Activated naive CD8-positive, alpha-beta T cell (primary cell): ENCODE measurements around the gene CATSPERD.

Experiments
- H3K27ac Mint-ChIP-seq: one replicate; pipeline ENCODE4 v1.8.0; 2021; ENCODE audit warnings: mixed read lengths
- H3K27me3 Mint-ChIP-seq: one replicate; pipeline ENCODE4 v1.8.0; 2021; ENCODE audit warnings: mixed read lengths
- H3K36me3 Mint-ChIP-seq: one replicate; pipeline ENCODE4 v1.8.0; 2021; ENCODE audit warnings: mixed read lengths
- H3K4me1 Mint-ChIP-seq: one replicate; pipeline ENCODE4 v1.8.0; 2021; ENCODE audit warnings: low read depth, mixed read lengths
- H3K4me3 Mint-ChIP-seq: one replicate; pipeline ENCODE4 v1.8.0; 2021; ENCODE audit warnings: mild to moderate bottlenecking, mixed read lengths
- H3K9me3 Mint-ChIP-seq: one replicate; pipeline ENCODE4 v1.8.0; 2021; ENCODE audit warnings: low read depth, mixed read lengths

CATSPERD gene

DNA sequence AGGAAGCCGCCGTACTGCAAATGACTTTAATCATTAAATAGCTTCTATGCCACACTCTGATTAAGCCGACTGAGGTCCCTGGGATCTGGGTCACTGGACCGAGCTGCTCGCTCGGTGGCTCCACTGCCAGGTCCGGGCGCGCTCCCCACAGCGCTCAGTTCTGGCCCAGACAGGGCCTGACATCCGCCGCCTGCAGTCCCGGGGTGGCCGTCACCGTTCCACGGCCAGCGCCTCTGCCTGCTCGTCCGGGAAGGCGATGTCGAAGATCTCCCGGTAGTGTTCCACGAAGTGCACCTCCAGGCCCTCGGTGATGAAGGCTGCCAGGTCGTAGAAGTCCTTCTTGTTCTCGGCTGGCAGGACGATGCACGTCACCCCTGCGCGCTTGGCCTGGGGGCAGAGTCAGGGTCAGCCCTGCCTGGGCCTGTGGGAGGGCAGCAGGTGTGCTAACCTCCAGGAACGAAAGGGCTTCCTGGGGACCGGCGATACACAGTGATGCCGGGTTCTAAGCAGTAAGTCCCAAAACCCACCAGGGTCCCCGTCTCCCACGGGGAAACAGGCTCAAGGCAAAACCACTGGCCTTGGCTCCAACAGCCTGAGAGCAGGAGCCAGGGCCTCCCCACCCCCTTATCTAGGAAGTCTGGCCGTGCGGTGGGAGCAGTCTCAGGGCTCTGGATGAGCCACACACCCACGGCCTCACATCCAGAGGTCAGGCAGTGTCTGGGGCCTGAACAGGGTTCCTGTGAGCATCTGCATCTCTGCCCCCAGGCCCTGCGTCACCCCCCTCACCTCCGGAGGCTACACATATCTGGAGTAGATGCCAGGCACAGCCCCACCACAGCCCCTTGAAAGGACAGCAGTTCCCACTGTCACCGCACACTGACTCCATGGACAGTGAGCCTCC lies 28.4 kb upstream of the CATSPERD start:
- no peaks in the 10 kb centered on the region for H3K27me3 Mint-ChIP-seq
- peak overlapping the region; percentile 97 for H3K4me3 Mint-ChIP-seq
- peaks cover 16% of the 10 kb centered on the region for H3K4me1 Mint-ChIP-seq
- H3K27ac Mint-ChIP-seq: peak overlapping the region; percentile 88
- peaks cover 6% of the 10 kb centered on the region for H3K36me3 Mint-ChIP-seq
- no peaks in the 10 kb centered on the region for H3K9me3 Mint-ChIP-seq

DNA sequence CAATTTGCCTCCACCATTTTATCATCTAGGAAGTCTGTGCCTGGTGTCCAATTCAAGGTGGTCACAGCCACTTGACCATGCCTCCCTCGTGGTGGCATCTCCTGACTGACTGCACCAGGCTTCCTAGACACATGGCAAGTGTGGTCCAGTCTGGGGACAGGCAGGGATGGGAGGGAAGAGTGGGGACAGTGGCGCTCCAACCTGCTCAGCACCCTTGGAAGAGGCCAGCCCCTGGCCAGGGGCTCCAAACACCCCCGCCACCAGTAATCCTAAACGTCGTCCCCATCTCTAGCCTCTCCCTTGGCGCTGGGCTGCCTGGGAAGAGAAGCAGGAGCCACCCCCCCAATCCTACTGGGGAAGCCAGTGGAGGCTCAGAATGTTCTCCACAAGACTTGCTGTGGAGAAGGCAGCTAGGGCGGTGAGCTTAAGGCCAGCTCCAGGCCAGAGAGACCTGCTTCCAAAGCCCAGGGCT lies 27.7 kb upstream of the CATSPERD start:
- H3K4me3 Mint-ChIP-seq: peak overlapping the region; percentile 97
- H3K36me3 Mint-ChIP-seq: peaks cover 6% of the 10 kb centered on the region
- H3K27ac Mint-ChIP-seq: peak overlapping the region; percentile 88

DNA sequence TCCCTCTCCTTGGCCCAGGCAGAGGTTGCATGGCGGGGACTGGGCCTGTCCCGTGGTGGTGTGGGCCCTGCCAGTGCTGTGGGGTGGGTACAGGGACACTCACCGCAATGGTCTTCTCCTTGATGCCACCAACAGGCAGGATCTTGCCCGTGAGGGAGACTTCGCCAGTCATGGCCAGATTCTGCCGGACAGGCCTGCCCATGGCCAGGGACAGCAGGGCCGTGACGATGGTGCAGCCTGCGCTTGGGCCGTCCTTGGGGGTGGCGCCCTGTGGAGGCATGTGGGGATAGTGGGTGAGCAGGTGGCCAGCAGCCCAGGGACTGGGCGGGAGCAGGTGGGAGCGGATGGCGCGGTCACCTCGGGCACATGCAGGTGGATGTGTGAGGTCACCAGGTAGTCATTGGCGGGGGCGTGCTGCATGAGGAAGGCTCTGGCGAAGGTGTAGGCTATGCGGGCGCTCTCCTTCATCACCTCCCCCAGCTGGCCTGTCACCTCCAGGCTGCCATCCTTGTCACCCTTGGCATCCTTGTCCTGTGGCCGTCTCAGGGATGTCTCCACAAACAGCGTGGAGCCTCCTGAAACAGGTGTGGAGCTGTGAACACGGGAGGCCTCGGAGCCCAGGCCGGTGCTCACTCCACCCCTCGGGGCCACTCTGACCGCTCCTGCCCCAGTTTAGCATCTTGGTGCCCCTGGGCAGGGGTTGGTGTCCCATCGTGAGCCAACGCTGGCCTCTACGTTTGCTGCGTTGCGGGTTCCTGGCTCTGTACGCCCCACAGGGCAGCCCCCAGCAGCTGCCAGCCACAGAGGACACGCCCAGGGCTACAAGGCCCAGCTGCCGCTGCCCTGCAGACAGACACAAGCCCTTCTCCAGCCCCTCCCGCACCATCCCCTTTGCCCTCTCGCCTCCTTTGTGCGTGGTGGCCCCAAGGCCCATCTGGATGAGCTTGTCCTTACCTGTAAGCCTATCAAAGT lies 27.0 kb upstream of the CATSPERD start:
- peaks cover 6% of the 10 kb centered on the region for H3K36me3 Mint-ChIP-seq
- H3K27me3 Mint-ChIP-seq: no peaks in the 10 kb centered on the region
- H3K9me3 Mint-ChIP-seq: no peaks in the 10 kb centered on the region
- peaks cover 12% of the 10 kb centered on the region for H3K4me1 Mint-ChIP-seq
- peak overlapping the region; percentile 88 for H3K27ac Mint-ChIP-seq
- H3K4me3 Mint-ChIP-seq: peak overlapping the region; percentile 97

More for the DNA sequence above, 27.7 kb upstream of the CATSPERD start:
- no peaks in the 10 kb centered on the region for H3K27me3 Mint-ChIP-seq
- peaks cover 16% of the 10 kb centered on the region for H3K4me1 Mint-ChIP-seq
- no peaks in the 10 kb centered on the region for H3K9me3 Mint-ChIP-seq

DNA sequence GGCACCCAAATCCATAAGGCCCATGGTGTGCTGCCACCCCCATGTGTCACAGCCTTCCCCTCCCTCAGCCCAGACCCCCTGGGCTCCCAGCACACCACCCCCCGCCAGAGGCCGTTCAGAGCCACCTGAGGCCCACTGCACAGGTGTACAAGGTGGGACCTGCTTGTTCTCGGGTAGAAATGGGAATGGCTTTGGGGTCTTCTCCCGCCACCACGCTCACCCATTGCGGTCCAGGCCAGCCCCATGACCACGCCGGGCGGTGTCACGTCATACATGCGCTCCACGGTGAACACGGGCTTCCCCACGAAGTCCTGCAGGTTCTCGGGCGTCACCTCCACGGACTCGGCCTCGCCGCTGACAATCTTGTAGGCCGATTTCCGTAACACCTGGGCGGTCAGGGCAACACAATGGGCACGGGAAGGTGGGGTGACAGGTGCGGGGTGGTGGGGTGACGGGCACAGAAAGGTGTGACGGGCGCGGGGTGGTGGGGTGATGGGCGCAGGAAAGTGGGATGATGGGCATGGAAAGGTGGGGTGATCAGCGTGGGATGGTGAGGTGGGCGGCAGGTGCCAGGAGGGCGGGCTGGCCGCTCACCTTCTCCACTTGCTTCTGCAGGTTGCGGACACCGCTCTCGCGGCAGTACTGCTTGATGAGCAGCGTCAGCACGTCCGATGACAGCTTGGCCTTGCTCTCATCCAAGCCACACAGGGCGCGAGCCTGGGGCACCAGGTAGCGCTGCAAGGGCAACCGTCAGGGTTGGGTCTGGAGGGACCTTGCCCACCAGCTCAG lies 26.1 kb upstream of the CATSPERD start:
- H3K4me3 Mint-ChIP-seq: no peak overlapping the region
- peaks cover 6% of the 10 kb centered on the region for H3K36me3 Mint-ChIP-seq
- no peaks in the 10 kb centered on the region for H3K27me3 Mint-ChIP-seq
- peaks cover 11% of the 10 kb centered on the region for H3K4me1 Mint-ChIP-seq
- no peaks in the 10 kb centered on the region for H3K9me3 Mint-ChIP-seq
- H3K27ac Mint-ChIP-seq: no peak overlapping the region

DNA sequence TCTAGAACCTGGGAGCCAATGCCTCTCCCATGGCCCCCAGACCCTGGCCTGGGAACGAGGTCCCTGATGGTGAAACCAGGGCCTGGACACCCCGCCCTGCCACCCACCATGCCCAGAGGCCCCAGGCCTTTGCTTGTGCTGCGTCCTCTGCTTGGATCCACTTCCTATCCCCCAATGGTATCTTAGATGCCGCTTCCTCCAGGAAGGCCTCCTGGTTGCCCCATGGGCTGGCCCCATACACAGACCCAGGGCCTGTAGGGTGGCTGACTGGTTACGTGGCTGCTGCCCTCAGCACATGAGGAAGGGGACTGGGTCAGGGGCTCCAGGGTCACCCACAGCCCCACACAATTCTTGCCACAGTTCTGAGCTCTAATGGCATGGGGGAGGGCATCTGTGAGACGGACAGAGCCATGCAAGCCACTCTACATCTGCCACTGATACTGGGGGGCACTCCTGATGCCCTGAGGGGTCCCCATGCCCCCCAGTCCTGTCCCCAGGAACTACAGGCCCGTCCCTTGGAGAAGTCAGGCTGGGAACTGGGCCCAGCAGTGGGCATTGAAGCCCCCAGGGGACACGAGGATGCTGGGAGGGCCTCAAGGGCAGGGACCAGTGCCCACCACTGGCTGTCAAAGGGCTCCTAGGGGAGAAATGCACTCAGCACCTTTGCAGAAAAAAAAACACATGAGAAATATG lies 25.3 kb upstream of the CATSPERD start:
- no peaks in the 10 kb centered on the region for H3K9me3 Mint-ChIP-seq
- peaks cover 6% of the 10 kb centered on the region for H3K36me3 Mint-ChIP-seq
- H3K4me1 Mint-ChIP-seq: peaks cover 6% of the 10 kb centered on the region
- H3K27me3 Mint-ChIP-seq: no peaks in the 10 kb centered on the region
- H3K4me3 Mint-ChIP-seq: no peak overlapping the region
- peak overlapping the region; percentile 28 for H3K27ac Mint-ChIP-seq

DNA sequence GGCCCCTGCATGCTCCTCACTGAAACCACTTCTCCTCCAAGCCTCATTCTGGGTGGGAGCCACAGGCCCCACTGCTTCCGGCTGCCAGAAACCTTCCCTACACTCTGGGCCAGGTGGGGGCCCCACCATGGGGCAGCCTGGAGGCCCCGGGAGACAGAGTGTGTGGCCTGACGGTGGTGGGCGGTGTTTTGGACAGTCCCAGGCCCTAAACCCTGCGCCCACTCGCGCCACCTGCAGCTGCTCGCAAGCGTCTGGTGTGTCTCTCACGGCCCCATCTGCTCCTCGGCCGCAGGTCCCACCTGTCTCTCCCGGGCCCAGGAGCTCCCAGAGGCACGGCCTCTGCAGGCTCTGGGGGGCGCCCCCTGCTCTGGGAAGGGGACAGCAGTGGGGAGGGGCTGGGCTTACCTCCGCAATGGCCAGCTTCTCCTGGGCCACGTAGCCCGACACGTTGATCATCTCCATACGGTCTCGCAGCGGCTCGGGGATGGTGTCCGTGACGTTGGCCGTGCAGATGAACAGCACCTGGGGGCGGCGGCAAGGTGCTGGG lies 24.7 kb upstream of the CATSPERD start:
- no peaks in the 10 kb centered on the region for H3K9me3 Mint-ChIP-seq
- peaks cover 6% of the 10 kb centered on the region for H3K4me1 Mint-ChIP-seq
- H3K4me3 Mint-ChIP-seq: no peak overlapping the region
- no peaks in the 10 kb centered on the region for H3K27me3 Mint-ChIP-seq
- H3K27ac Mint-ChIP-seq: no peak overlapping the region
- peaks cover 4% of the 10 kb centered on the region for H3K36me3 Mint-ChIP-seq

DNA sequence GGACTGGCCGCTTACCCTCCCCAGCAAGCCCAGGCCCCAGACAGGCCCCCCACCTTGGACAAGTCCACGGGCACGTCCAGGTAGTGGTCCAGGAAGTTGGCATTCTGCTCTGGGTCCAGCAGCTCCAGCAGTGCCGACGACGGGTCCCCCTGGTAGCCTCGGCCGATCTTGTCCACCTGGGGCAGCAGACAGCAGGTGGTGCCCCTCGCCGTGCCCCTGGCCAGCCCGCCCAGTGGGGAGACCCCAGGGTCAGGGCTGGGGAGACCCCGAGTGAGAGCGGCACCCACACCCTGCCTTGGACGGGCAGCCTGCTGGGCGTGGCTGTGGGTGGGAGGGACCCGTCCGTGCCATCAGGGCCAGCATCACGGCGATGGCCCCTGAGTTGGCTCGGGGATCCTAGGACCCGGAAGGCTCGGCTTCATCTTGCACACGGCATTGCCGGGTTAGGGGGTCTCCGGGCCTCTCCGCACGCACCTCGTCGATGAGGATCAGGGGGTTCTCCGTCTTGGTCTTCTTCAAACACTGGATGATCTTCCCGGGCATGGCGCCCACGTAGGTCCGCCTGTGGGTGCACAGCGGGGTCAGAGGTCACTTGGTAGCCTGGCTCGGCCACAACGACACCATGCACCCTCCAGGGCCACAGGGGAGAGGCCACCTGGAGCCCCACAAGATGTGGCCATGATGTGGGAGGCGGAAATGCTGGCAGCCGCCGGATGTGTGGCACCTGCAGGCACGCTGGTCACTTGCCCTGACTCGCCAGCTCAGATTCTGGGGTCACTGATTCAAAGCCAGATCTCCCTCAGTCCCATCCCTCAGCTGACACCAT lies 24.0 kb upstream of the CATSPERD start:
- Mint-ChIP-seq H3K4me3 (peak overlapping the region; percentile 5), H3K27ac (no peak overlapping the region), H3K27me3 (no peaks in the 10 kb centered on the region), H3K9me3 (no peaks in the 10 kb centered on the region), H3K4me1 (peaks cover 6% of the 10 kb centered on the region), H3K36me3 (peaks cover 6% of the 10 kb centered on the region)

DNA sequence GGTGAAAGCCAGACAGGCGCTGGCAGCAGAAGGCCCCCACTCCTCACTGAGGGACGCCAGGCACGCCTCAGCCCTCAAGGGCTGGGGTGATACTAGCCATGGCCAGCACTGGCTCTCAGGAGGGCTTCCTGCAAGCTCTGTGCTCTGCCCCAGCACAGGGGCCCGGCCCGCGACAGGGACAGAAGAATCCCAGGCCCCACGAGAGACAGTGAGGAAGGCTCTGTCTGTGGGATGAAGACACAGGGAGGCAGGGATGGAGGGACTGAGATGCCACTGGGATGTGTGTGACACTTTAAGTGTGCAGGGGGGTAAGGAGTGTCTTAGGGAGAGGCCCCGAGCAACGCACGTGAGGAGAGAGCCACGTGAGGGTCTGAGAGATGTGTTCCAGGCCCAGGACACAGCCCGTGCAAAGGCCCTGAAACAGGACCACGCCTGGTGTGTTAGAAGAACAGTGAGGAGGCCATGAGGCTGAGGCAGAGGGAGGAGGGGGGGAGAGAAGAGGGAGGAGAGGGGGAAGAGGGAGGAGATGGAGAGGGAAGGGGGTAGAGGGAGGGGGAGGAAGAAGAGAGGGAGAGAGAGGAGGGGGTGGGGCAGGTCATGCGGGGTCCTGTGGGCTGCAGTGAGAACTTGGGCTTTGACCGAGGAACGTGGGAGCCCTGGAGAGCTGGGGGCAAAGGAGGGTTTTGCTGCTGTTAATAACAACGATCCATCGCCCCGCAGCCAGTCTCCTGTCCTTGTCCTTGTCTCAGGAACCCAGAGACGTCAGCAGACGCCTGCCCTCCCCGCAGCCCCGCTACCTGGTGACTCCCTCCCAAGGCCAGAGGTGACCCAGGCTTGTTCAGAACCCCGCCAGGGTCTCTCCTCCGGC lies 23.2 kb upstream of the CATSPERD start:
- H3K4me3 Mint-ChIP-seq: no peak overlapping the region
- H3K27ac Mint-ChIP-seq: no peak overlapping the region
- peaks cover 4% of the 10 kb centered on the region for H3K4me1 Mint-ChIP-seq
- H3K27me3 Mint-ChIP-seq: no peaks in the 10 kb centered on the region
- H3K36me3 Mint-ChIP-seq: peaks cover 6% of the 10 kb centered on the region
- H3K9me3 Mint-ChIP-seq: no peaks in the 10 kb centered on the region

DNA sequence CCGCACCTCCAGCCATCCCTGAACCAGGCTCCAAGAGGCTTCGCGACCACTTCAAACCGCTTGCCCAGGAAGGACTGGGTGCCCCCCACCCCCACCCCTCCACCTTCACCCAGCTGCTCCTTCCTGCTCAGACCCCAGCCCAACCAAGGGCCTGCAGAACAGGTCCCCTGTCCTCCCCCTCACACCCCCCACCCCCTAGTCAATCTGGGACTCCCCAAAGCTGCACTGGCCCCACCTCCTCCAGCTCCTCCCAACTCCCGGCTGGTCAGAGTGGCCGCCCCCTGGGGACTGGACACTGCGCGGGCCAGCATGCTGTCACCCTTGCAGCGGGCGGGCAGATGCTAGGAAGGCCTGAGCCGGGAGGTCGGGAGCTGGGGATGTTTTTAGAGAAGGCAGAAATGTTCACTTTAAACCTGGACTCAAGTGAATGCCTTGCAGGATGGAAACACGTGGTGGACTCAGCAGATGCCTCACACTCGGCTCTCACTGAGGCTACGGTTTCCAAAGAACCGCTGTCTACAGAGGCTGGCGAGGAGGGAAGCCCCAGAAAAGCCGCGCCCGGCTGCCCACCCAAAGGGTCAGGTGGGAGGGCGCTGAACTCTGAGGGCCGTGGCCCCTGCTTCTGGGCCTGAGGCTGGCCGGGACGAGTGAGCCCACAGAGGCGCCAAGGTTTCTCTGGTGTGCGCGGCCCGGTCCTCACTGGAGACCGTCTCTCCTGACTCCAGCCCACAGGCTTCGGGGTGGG lies 22.4 kb upstream of the CATSPERD start:
- H3K27ac Mint-ChIP-seq: no peak overlapping the region
- H3K9me3 Mint-ChIP-seq: no peaks in the 10 kb centered on the region
- no peaks in the 10 kb centered on the region for H3K4me1 Mint-ChIP-seq
- no peaks in the 10 kb centered on the region for H3K27me3 Mint-ChIP-seq
- no peak overlapping the region for H3K4me3 Mint-ChIP-seq
- H3K36me3 Mint-ChIP-seq: peaks cover 3% of the 10 kb centered on the region

DNA sequence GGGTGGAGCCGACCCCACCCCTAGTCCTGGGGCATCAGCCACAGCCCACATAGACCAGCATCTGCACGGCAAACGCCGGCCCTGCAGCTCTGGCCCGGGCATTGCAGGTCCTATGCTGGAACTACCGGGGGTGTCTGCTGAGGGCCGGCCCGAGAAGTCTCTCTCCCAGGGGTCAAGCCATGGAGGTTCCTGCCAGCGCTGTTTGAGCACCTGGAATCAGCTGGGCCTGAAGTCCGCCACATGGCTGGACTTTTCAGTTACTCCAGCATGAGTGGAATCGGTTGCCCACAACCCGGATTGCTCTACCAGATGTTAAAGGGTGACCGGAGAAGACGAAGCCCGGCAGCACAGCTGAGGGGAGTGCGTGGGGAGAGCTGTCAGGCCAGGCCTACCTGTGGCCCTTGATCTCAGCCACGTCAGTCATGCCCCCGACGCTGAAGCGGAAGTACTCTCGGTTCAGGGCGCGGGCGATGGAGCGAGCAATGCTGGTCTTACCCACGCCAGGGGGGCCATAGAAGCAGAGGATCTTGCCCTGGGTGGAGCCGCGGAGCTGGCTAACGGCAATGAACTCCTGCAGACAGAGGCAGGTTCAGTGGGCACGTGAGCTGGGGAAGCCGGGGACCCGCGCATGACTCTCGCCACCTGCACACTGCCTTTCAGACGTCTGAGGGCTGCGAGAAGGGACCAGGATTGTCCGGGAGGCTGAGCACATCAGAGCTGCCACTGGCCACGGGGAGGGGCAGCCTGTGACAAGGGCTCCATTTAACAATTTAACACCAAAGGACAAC lies 21.6 kb upstream of the CATSPERD start:
- H3K4me1 Mint-ChIP-seq: no peaks in the 10 kb centered on the region
- H3K27me3 Mint-ChIP-seq: no peaks in the 10 kb centered on the region
- no peak overlapping the region for H3K27ac Mint-ChIP-seq
- no peaks in the 10 kb centered on the region for H3K9me3 Mint-ChIP-seq
- peaks cover 3% of the 10 kb centered on the region for H3K36me3 Mint-ChIP-seq
- no peak overlapping the region for H3K4me3 Mint-ChIP-seq

DNA sequence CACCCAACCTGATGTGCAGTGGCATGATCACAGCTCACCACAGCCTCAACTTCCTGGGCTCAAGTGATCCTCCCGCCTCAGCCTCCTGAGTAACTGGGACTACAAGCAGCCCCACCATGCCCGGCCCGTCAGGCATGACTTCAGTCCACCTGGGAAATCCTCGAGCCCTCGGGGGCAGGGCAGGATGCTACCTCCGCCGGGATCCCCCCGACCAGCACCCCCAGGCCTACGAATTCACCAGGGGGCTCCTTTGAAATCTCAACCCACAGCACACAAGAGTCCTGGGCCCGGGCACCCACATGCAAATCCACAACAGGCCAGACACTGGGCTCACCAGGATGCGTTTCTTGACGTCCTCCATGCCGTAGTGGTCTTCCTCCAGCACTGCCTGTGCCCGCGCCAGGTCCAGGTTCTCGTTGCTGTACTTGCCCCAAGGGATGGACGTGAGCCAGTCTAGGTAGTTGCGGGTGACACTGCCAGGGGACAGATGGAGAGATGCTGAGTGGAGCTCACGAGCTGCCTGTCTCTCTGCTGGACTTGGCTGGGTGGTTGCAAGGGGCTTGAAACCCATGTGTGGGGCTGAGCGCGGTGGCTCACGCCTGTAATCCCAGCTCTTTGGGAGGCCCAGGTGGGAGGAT lies 19.9 kb upstream of the CATSPERD start:
- H3K27me3 Mint-ChIP-seq: no peaks in the 10 kb centered on the region
- no peaks in the 10 kb centered on the region for H3K9me3 Mint-ChIP-seq
- no peaks in the 10 kb centered on the region for H3K4me1 Mint-ChIP-seq
- no peak overlapping the region for H3K27ac Mint-ChIP-seq
- peaks cover 3% of the 10 kb centered on the region for H3K36me3 Mint-ChIP-seq
- H3K4me3 Mint-ChIP-seq: no peak overlapping the region
